ENCODE measurements around the gene KLHL22.

- TF ChIP-seq CTCF (IDR thresholded peaks at IDR 0.05; ENCODE audit: poor library complexity) (no peak), EZH2 (IDR thresholded peaks at IDR 0.05; ENCODE audit: borderline replicate concordance) (no peak)
Measured at GRCh38 chr22:20428496-20429253, 66.9 kb downstream of the KLHL22 start.

Measured in hepatocyte (in vitro differentiated cells).